CD4-positive, alpha-beta T cell (primary cell): Measurements from ENCODE around the gene ACOT8. TPM values are rescaled to one million over a fixed set of nuclear protein-coding genes. Genes with fewer than 3 reads are reported as not detected.

Experiments used
- ATAC-seq: fragments of 200-7000 bp; cut with Tn5 transposase; one replicate; pipeline ENCODE4 v1.10.0; 2022; ENCODE audit warnings: mild to moderate bottlenecking; ENCODE audit not compliant: poor library complexity
- CTCF ChIA-PET: fragments of 350-600 bp; sonication (Branson Sonifier 250); formaldehyde crosslinking; loops from one replicate; lab custom pipeline; 2021; ENCODE audit warnings: antibody characterized with exemption, inconsistent platforms; lab: Charles Lee
- POLR2A ChIA-PET: fragments of 350-600 bp; sonication (Branson Sonifier 250); formaldehyde crosslinking; loops from one replicate; lab custom pipeline; 2021; ENCODE audit warnings: antibody characterized with exemption, inconsistent platforms; lab: Charles Lee
- DNase-seq, 14 experiments: peaks; one replicate each; pipeline ENCODE4 v3.0.0-alpha.2; 2013 to 2020; ENCODE audit warnings: mixed read lengths in 2 of 14
- H3K27ac ChIP-seq, 2 donors: one replicate each; pipeline versions ENCODE4 v1.5.1 to v1.7.0; 2013; ENCODE audit warnings: low read length in 2 of 2, low read depth in 1 of 2, mild to moderate bottlenecking in 1 of 2
- H3K27me3 ChIP-seq, 2 experiments: 1 replicate in 1 of 2; 2 replicates in 1 of 2; pipeline versions ENCODE4 v1.6.1 to v1.7.0; 2013; ENCODE audit warnings: low read length in 2 of 2, control low read depth in 1 of 2, mild to moderate bottlenecking in 1 of 2, moderate library complexity in 1 of 2; ENCODE audit not compliant: insufficient read depth in 2 of 2, control insufficient read depth in 1 of 2
- H3K36me3 ChIP-seq: one replicate; pipeline ENCODE4 v1.6.1; 2013; ENCODE audit warnings: low read length, control low read depth; ENCODE audit not compliant: insufficient read depth
- H3K4me1 ChIP-seq: one replicate; pipeline ENCODE4 v1.6.1; 2013; ENCODE audit warnings: low read length, control low read depth; ENCODE audit not compliant: insufficient read depth
- H3K4me3 ChIP-seq: one replicate; pipeline ENCODE4 v1.5.1; 2013; ENCODE audit warnings: mild to moderate bottlenecking, low read length, moderate library complexity
- H3K9me3 ChIP-seq, 2 experiments: 1 replicate in 1 of 2; 2 replicates in 1 of 2; pipeline versions ENCODE4 v1.6.1 to v1.7.0; 2013; ENCODE audit warnings: low read length in 2 of 2, mild to moderate bottlenecking in 2 of 2, control low read depth in 1 of 2, moderate library complexity in 1 of 2; ENCODE audit not compliant: control insufficient read depth in 1 of 2, insufficient read depth in 1 of 2
- H3K27ac Mint-ChIP-seq: one replicate; pipeline ENCODE4 v1.8.0; 2020; ENCODE audit warnings: mixed read lengths
- H3K27me3 Mint-ChIP-seq: one replicate; pipeline ENCODE4 v1.8.0; 2021; ENCODE audit warnings: mixed read lengths
- H3K36me3 Mint-ChIP-seq: one replicate; pipeline ENCODE4 v1.8.0; 2021; ENCODE audit warnings: low read depth, mixed read lengths
- H3K4me1 Mint-ChIP-seq: one replicate; pipeline ENCODE4 v1.8.0; 2021; ENCODE audit warnings: low read depth, mixed read lengths
- H3K4me3 Mint-ChIP-seq: one replicate; pipeline ENCODE4 v1.8.0; 2020; ENCODE audit warnings: mild to moderate bottlenecking, mixed read lengths
- H3K9me3 Mint-ChIP-seq: one replicate; pipeline ENCODE4 v1.8.0; 2020; ENCODE audit warnings: mixed read lengths
- intact Hi-C, 2 experiments: fragments of 100-400 bp; cut with DNase I in 1 of 2; cut with micrococcal nuclease in 1 of 2; formaldehyde crosslinking; loops; one replicate each; pipeline versions ENCODE4 v1.15.1 to v1.9.0; 2023 to 2025; cut with DNase I, micrococcal nuclease
- total RNA-seq, 174 experiments: library from RNA in 2 of 174; stranded (reverse) in 2 of 174; gene quantifications; one replicate each; pipeline ENCODE4 v1.2.3 and lab custom pipeline; 2021 to 2026
- TF ChIP-seq, protein P1 (sequence below): fragments of 200-600 bp; IDR thresholded peaks from one replicate; pipeline ENCODE4 v1.8.0; 2022; ENCODE audit warnings: antibody characterized with exemption, mild to moderate bottlenecking

The ACOT8 gene
- total RNA-seq, 2 experiments from 2014 or later, result 19.1 to 19.9 TPM

DNA sequence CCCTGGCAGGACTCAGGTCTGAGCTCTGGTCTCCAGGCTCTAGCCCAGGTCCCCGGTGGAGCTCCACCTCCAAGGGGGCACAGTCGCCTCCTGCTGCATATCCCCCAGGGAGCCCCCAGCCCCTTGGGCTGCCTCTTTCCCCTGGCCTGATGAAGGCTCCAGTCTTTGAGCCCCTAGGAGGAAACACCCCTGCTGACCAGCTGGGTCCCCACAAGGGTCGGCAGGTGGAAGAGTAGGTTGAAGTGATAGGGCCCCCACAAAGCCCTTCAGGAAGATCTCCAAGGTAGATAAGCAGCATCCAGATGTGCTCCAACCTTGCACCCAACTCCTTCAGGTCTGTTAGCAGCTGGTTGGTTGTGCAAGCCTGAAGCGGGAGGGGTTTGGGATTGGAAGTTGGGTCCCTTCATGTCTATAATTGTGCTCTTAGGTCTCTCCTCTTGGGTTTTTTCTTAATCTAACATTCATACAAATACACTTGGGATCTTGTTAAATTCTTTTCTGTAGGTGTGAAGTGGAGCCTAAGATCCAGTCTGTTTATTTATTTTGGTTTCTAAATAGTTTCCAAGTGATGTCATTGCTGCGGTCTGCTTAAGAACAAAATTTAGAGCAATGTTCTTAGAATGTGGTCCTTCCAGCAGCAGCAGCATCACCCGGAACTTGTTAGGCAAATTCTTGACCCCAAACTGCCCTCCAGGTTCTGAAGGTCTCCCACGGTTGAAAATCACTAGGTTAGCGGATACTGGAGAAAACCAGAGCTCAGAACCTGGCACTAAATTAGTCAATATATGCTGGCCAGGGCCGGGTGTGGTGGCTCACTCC is 39.6 kb downstream of the ACOT8 start:
- no peak overlapping the region for H3K4me3 Mint-ChIP-seq
- H3K4me3 ChIP-seq, result no peak overlapping the region
- CTCF ChIA-PET, result interaction anchor here (0.7 kb wide), 1 partner anchor 12 kb away, joined by 3 read pairs; no protein-coding TSS in a partner anchor

DNA sequence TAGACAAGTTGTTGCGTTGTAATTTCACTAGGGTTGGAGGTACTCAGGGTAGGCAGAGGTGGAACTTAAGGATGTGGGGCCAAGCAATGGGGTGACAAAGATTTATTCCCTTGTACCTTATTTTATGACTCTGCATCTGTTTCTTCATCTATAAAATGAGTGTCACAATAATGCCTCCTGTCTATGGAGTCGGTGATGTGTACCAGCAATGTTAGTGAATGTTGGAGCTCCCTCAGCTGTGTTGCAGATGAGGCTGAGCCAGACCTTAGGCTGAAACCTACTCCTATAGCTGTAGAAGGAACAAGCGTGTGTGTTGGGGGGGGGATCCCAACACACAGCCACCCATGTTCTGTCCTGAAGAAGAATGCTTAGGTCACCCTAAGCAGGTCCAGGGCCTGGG is 40.2 kb downstream of the ACOT8 start:
- Histone ChIP-seq H3K4me1 (peaks cover 12% of the 10 kb centered on the region), H3K27me3 (no peaks in the 10 kb centered on the region), H3K36me3 (no peaks in the 10 kb centered on the region), H3K27ac (no peak overlapping the region), H3K9me3 (no peaks in the 10 kb centered on the region), H3K4me3 (no peak overlapping the region)
- ChIA-PET CTCF (interaction anchor here (0.7 kb wide), 1 partner anchor 11 kb away, joined by 3 read pairs; no protein-coding TSS in a partner anchor), POLR2A (no interaction called here)
- TF ChIP-seq, protein P1, sequence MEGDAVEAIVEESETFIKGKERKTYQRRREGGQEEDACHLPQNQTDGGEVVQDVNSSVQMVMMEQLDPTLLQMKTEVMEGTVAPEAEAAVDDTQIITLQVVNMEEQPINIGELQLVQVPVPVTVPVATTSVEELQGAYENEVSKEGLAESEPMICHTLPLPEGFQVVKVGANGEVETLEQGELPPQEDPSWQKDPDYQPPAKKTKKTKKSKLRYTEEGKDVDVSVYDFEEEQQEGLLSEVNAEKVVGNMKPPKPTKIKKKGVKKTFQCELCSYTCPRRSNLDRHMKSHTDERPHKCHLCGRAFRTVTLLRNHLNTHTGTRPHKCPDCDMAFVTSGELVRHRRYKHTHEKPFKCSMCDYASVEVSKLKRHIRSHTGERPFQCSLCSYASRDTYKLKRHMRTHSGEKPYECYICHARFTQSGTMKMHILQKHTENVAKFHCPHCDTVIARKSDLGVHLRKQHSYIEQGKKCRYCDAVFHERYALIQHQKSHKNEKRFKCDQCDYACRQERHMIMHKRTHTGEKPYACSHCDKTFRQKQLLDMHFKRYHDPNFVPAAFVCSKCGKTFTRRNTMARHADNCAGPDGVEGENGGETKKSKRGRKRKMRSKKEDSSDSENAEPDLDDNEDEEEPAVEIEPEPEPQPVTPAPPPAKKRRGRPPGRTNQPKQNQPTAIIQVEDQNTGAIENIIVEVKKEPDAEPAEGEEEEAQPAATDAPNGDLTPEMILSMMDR, result no peak
- Mint-ChIP-seq H3K27me3 (peaks cover 17% of the 10 kb centered on the region), H3K4me3 (no peak overlapping the region), H3K27ac (no peak overlapping the region), H3K36me3 (peaks cover 5% of the 10 kb centered on the region), H3K4me1 (peaks cover 9% of the 10 kb centered on the region), H3K9me3 (no peaks in the 10 kb centered on the region)
- ATAC-seq, result no peak
- intact Hi-C loops, result no loop called here
- no peak for DNase-seq

More for the DNA sequence above, 39.6 kb downstream of the ACOT8 start:
- Mint-ChIP-seq H3K27ac (no peak overlapping the region), H3K36me3 (no peaks in the 10 kb centered on the region), H3K4me1 (peaks cover 2% of the 10 kb centered on the region), H3K9me3 (no peaks in the 10 kb centered on the region), H3K27me3 (peaks cover 24% of the 10 kb centered on the region)
- POLR2A ChIA-PET, result no interaction called here
- peaks cover 8% of the 10 kb centered on the region for H3K4me1 ChIP-seq
- TF ChIP-seq, protein P1, result no peak
- H3K27ac ChIP-seq, result no peak overlapping the region
- no peak for ATAC-seq
- intact Hi-C loops, result no loop called here
- no peaks in the 10 kb centered on the region for H3K9me3 ChIP-seq
- H3K27me3 ChIP-seq, result peaks cover under 1 to 2% of the 10 kb centered on the region in 2 experiments
- no peak for DNase-seq
- H3K36me3 ChIP-seq, result no peaks in the 10 kb centered on the region

DNA sequence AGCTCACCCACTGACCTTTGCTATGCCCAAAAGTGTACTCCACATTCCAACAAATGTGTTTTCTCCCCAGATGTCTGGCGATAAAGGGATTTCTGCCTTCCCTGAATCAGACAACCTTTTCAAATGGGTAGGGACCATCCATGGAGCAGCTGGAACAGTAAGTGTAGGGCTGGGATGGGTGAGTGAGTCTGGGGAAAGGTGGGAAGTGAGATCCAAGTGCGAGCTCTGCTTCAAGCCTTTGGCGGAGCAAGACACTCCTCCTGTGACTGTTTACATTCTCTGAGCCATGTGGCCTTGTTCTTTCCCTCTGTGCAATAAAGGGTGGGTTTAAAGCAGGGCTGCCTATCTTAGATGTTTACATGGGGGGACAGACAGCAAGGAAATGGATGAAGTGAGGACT is 42.9 kb downstream of the ACOT8 start:
- intact Hi-C loops, result loop anchor here in 1 of 2 experiments (5.0 kb wide), 2 partner anchors 43 to 78 kb away; partner anchors contain the start of genes ACOT8, CTSA, NEURL2 and ZSWIM3
- no peak overlapping the region for H3K4me3 Mint-ChIP-seq
- no peak overlapping the region for H3K27ac Mint-ChIP-seq
- no peak for DNase-seq
- Histone ChIP-seq H3K4me1 (peaks cover 16% of the 10 kb centered on the region), H3K36me3 (peaks cover 21% of the 10 kb centered on the region), H3K9me3 (no peaks in the 10 kb centered on the region), H3K27ac (no peak overlapping the region), H3K27me3 (no peaks in the 10 kb centered on the region), H3K4me3 (no peak overlapping the region)
- peaks cover 15% of the 10 kb centered on the region for H3K4me1 Mint-ChIP-seq
- H3K27me3 Mint-ChIP-seq, result peaks cover 6% of the 10 kb centered on the region
- POLR2A ChIA-PET, result no interaction called here
- H3K36me3 Mint-ChIP-seq, result peaks cover 27% of the 10 kb centered on the region
- no peak for ATAC-seq
- TF ChIP-seq, protein P1, result no peak
- no peaks in the 10 kb centered on the region for H3K9me3 Mint-ChIP-seq
- CTCF ChIA-PET, result interaction anchor here (1.0 kb wide), 1 partner anchor 15 kb away, joined by 4 read pairs; no protein-coding TSS in a partner anchor
